Dedifferentiated amniotic fluid mesenchymal stem cell (primary cell): ENCODE data around the gene KIAA2012.

Experiments
- DNase-seq: peaks from one replicate; pipeline ENCODE4 v3.0.0-alpha.2; 2016; ENCODE audit errors: extremely low spot score

KIAA2012 gene

GRCh38 chr2:202072737-202073401 lies at the start of gene KIAA2012:
TSS of gene KIAA2012 (plus strand) at chr2:202073255. CDS start at chr2:202073628, 373 bp downstream.
- no peak for DNase-seq

GRCh38 chr2:202023904-202024266 lies 49.2 kb upstream of the KIAA2012 start:
- no peak for DNase-seq

- DNase-seq = no peak
Measured at GRCh38 chr2:202024871-202025270, 48.2 kb upstream of the KIAA2012 start.

GRCh38 chr2:202025816-202026215 lies 47.2 kb upstream of the KIAA2012 start:
- DNase-seq = no peak

- no peak for DNase-seq
Measured at GRCh38 chr2:202026507-202026906, 46.5 kb upstream of the KIAA2012 start.

GRCh38 chr2:202030691-202031090 lies 42.4 kb upstream of the KIAA2012 start:
- DNase-seq = peak; percentile 86

GRCh38 chr2:202031246-202031951 lies 41.7 kb upstream of the KIAA2012 start:
- DNase-seq = peak; percentile 42

GRCh38 chr2:202032846-202033316 lies 40.2 kb upstream of the KIAA2012 start:
- no peak for DNase-seq

- DNase-seq = peak; percentile 93
Measured at GRCh38 chr2:202033317-202034248, 39.5 kb upstream of the KIAA2012 start, which contains the start of gene FZD7. TSS of gene FZD7 (plus strand) at chr2:202033855. CDS start at chr2:202034648, 793 bp downstream.

- DNase-seq = no peak
Measured at GRCh38 chr2:202034249-202035088, 38.6 kb upstream of the KIAA2012 start.

GRCh38 chr2:202035089-202035940 lies 37.7 kb upstream of the KIAA2012 start:
- DNase-seq = peak; percentile 74

- no peak for DNase-seq
Measured at GRCh38 chr2:202035941-202036372, 37.1 kb upstream of the KIAA2012 start.

GRCh38 chr2:202036601-202037037 lies 36.4 kb upstream of the KIAA2012 start:
- no peak for DNase-seq

- DNase-seq = peak; percentile 42
Measured at GRCh38 chr2:202037086-202037485, 36.0 kb upstream of the KIAA2012 start.

- peak; percentile 41 for DNase-seq
Measured at GRCh38 chr2:202038471-202039277, 34.4 kb upstream of the KIAA2012 start.

- DNase-seq = no peak
Measured at GRCh38 chr2:202039278-202040078, 33.6 kb upstream of the KIAA2012 start.

GRCh38 chr2:202040079-202040844 lies 32.8 kb upstream of the KIAA2012 start:
- DNase-seq = no peak

- no peak for DNase-seq
Measured at GRCh38 chr2:202042444-202042843, 30.6 kb upstream of the KIAA2012 start.
